OCI-LY7 (cell line): Measurements from ENCODE around the gene CCDC148. TPM values are rescaled to one million over a fixed set of nuclear protein-coding genes. Genes with fewer than 3 reads are reported as not detected.

Experiments
- BruUV-seq: library from RNA; stranded (reverse); fragments of 400-500 nt; replicated peaks from 2 replicates; lab custom pipeline; 2021; lab: Mats Ljungman, UMichigan
- CTCF ChIA-PET: fragments of 300-600 bp; sonication (Branson Sonifier 250); formaldehyde crosslinking; loops from one replicate; lab custom pipeline; 2022; ENCODE audit warnings: antibody characterized with exemption; ENCODE audit not compliant: unreplicated experiment; lab: Charles Lee
- POLR2A ChIA-PET: fragments of 300-600 bp; sonication (Branson Sonifier 250); formaldehyde crosslinking; loops from one replicate; lab custom pipeline; 2022; ENCODE audit warnings: antibody characterized with exemption; lab: Charles Lee
- DNase-seq: peaks from one replicate; pipeline ENCODE4 v3.0.0-alpha.2; 2015; ENCODE audit warnings: low spot score
- H2AFZ ChIP-seq: fragments of 200-600 bp; sonication (generic), shearing (Covaris generic); 2 replicates; pipeline ENCODE4 v1.6.1; 2014; ENCODE audit warnings: mild to moderate bottlenecking, antibody characterized with exemption, low read length, moderate library complexity
- H3K27ac ChIP-seq: fragments of 200-600 bp; sonication (generic); 2 replicates; pipeline ENCODE4 v1.5.1; 2014; ENCODE audit warnings: mixed run types, low read depth, mild to moderate bottlenecking, moderate library complexity, low read length, inconsistent platforms; ENCODE audit not compliant: poor library complexity, severe bottlenecking
- H3K36me3 ChIP-seq: fragments of 200-600 bp; sonication (generic); 2 replicates; pipeline ENCODE4 v1.6.1; 2014; ENCODE audit warnings: mild to moderate bottlenecking, antibody characterized with exemption, low read length, moderate library complexity, mixed read lengths; ENCODE audit not compliant: insufficient read depth
- H3K4me1 ChIP-seq: fragments of 200-600 bp; sonication (generic); 2 replicates; pipeline ENCODE4 v1.5.1; 2014; ENCODE audit warnings: mild to moderate bottlenecking, low read length; ENCODE audit not compliant: insufficient read depth, poor library complexity, severe bottlenecking
- H3K4me2 ChIP-seq: fragments of 200-600 bp; sonication (generic); 2 replicates; pipeline ENCODE4 v1.6.1; 2014; ENCODE audit warnings: mild to moderate bottlenecking, low read length
- H3K4me3 ChIP-seq: fragments of 200-600 bp; sonication (generic); 2 replicates; pipeline ENCODE4 v1.5.1; 2014; ENCODE audit warnings: mild to moderate bottlenecking, low read depth, low read length; ENCODE audit not compliant: poor library complexity, severe bottlenecking
- H3K79me2 ChIP-seq: fragments of 200-600 bp; sonication (generic); 2 replicates; pipeline ENCODE4 v1.6.1; 2016; ENCODE audit warnings: low read depth, mild to moderate bottlenecking, low read length, moderate library complexity, mixed read lengths; ENCODE audit not compliant: insufficient read depth
- H3K9me2 ChIP-seq: fragments of 200-600 bp; sonication (generic); 2 replicates; pipeline ENCODE4 v1.6.1; 2016; ENCODE audit warnings: mild to moderate bottlenecking, low read length, mixed read lengths; ENCODE audit not compliant: insufficient read depth
- H3K9me3 ChIP-seq: fragments of 200-600 bp; sonication (generic); 2 replicates; pipeline ENCODE4 v1.6.1; 2014; ENCODE audit warnings: mild to moderate bottlenecking, mixed run types, low read length, mixed read lengths
- H4K20me1 ChIP-seq: fragments of 200-600 bp; sonication (generic); 2 replicates; pipeline ENCODE4 v1.6.1; 2014; ENCODE audit warnings: mild to moderate bottlenecking, antibody characterized with exemption, low read length, moderate library complexity, mixed read lengths; ENCODE audit not compliant: insufficient read depth
- CTCF ChIP-seq: fragments of 200-600 bp; sonication (generic); conservative IDR thresholded peaks from 2 replicates; pipeline ENCODE4 v1.5.1; 2014; ENCODE audit warnings: mild to moderate bottlenecking, antibody characterized with exemption, low read length, moderate library complexity, mixed read lengths
- EZH2phosphoT487 ChIP-seq: fragments of 200-600 bp; sonication (generic); IDR thresholded peaks from 2 replicates; pipeline ENCODE4 v1.6.1; 2018; ENCODE audit warnings: low read depth, borderline replicate concordance, mild to moderate bottlenecking, mixed run types, antibody characterized with exemption, low read length, moderate library complexity, mixed read lengths
- intact Hi-C: fragments of 100-400 bp; cut with micrococcal nuclease; formaldehyde crosslinking; loops from one replicate; pipeline ENCODE4 v1.10.0; 2022; ENCODE audit not compliant: unreplicated experiment
- total RNA-seq, 2 experiments: library from RNA; depleted of rRNA in 1 of 2; stranded (reverse); fragments of >200 nt in 1 of 2; shearing (Covaris generic) in 1 of 2; gene quantifications; 2 replicates each; pipeline ENCODE4 v1.2.3, GENCODE V29; 2014 to 2022

CCDC148 gene
- total RNA-seq, 2 experiments from 2014 or later: 0.19 to 0.99 TPM

GRCh38 chr2:158500333-158500732, 43.8 kb upstream of the CCDC148 start:
- H3K9me3 ChIP-seq: no peaks in the 10 kb centered on the region
- intact Hi-C loops: no loop called here
- no peak overlapping the region for H3K27ac ChIP-seq
- ChIA-PET POLR2A (no interaction called here), CTCF (no interaction called here)
- no peaks in the 10 kb centered on the region for H3K4me1 ChIP-seq
- no peaks in the 10 kb centered on the region for H3K36me3 ChIP-seq
- peaks cover 5% of the 10 kb centered on the region; the same call in 1 of the 2 replicates for H4K20me1 ChIP-seq
- no peak overlapping the region for H3K4me2 ChIP-seq
- H3K4me3 ChIP-seq: no peak overlapping the region
- no TSS peak for BruUV-seq
- H3K9me2 ChIP-seq: no peaks in the 10 kb centered on the region
- H3K79me2 ChIP-seq: 0 out of 2 replicates have a peak, but pooled peaks cover 3% of the 10 kb centered on the region
- TF ChIP-seq CTCF: no peak
- no peak for TF ChIP-seq EZH2phosphoT487
- H2AFZ ChIP-seq: no peak overlapping the region
- no peak for DNase-seq

- H3K9me2 ChIP-seq: no peaks in the 10 kb centered on the region
- no peaks in the 10 kb centered on the region for H3K9me3 ChIP-seq
- H4K20me1 ChIP-seq: peaks cover 5% of the 10 kb centered on the region; the same call in 1 of the 2 replicates
- POLR2A ChIA-PET: no interaction called here
- no peak overlapping the region for H3K4me3 ChIP-seq
- H3K4me2 ChIP-seq: no peak overlapping the region
- no peak overlapping the region for H3K27ac ChIP-seq
- no peaks in the 10 kb centered on the region for H3K4me1 ChIP-seq
- BruUV-seq: no TSS peak
- H3K36me3 ChIP-seq: no peaks in the 10 kb centered on the region
- peaks cover 3% of the 10 kb centered on the region; the same call in 1 of the 2 replicates for H3K79me2 ChIP-seq
- no peak for TF ChIP-seq EZH2phosphoT487
- no peak for TF ChIP-seq CTCF
- H2AFZ ChIP-seq: no peak overlapping the region
- CTCF ChIA-PET: no interaction called here
- no peak for DNase-seq
- intact Hi-C loops: no loop called here
Measured at GRCh38 chr2:158499383-158499782, 42.8 kb upstream of the CCDC148 start.

GRCh38 chr2:158498749-158499136, 42.2 kb upstream of the CCDC148 start:
- ChIA-PET CTCF (no interaction called here), POLR2A (interaction anchor here (1.1 kb wide), 1 partner anchor 11 kb away, joined by 4 read pairs; no protein-coding TSS in a partner anchor)

More at GRCh38 chr2:158498749-158499136, 42.2 kb upstream of the CCDC148 start:
- no peak for TF ChIP-seq CTCF
- no peak for TF ChIP-seq EZH2phosphoT487
- Histone ChIP-seq H3K4me1 (no peaks in the 10 kb centered on the region), H2AFZ (no peak overlapping the region), H3K9me3 (no peaks in the 10 kb centered on the region), H3K79me2 (peaks cover 3% of the 10 kb centered on the region; the same call in 1 of the 2 replicates), H3K36me3 (no peaks in the 10 kb centered on the region), H4K20me1 (peaks cover 5% of the 10 kb centered on the region; the same call in 1 of the 2 replicates), H3K9me2 (no peaks in the 10 kb centered on the region), H3K4me2 (no peak overlapping the region), H3K4me3 (no peak overlapping the region), H3K27ac (no peak overlapping the region)
- DNase-seq: no peak
- no TSS peak for BruUV-seq
- intact Hi-C loops: no loop called here
